ENCODE measurements around the gene MYO10. TPM values are rescaled to one million over a fixed set of nuclear protein-coding genes. Genes with fewer than 3 reads are reported as not detected.

The MYO10 gene
- total RNA-seq, 6 donors from 2014 or later, result 31.9 to 135 (median 57.7) TPM

GRCh38 chr5:16859346-16859745, 76.7 kb downstream of the MYO10 start:
- no peaks in the 10 kb centered on the region for H3K27me3 ChIP-seq
- no peak for TF ChIP-seq POLR2AphosphoS5 (IDR thresholded peaks at IDR 0.05)
- ATAC-seq (ENCODE audit: low FRiP score in 2 of 2) (no peak), DNase-seq (no peak)
- H3K4me3 ChIP-seq, result no peak overlapping the region
- H3K4me1 ChIP-seq, result peaks cover 19 to 45% (median 31%) of the 10 kb centered on the region in 4 donors
- no peak overlapping the region for H3K27ac ChIP-seq
- no peaks in the 10 kb centered on the region for H3K36me3 ChIP-seq
- H3K9me3 ChIP-seq, result peaks cover 0 to 7% (median 0%) of the 10 kb centered on the region in 4 donors

- Histone ChIP-seq H3K4me3 (no peak overlapping the region), H3K9me3 (peaks cover 0 to 7% (median 0%) of the 10 kb centered on the region in 4 donors), H3K36me3 (no peaks in the 10 kb centered on the region), H3K27ac (no peak overlapping the region), H3K4me1 (peaks cover 16 to 33% (median 26%) of the 10 kb centered on the region in 4 donors), H3K27me3 (no peaks in the 10 kb centered on the region)
- TF ChIP-seq EP300 (IDR thresholded peaks at IDR 0.05) (no peak), POLR2A (IDR thresholded peaks at IDR 0.05) (no peak), POLR2AphosphoS5 (IDR thresholded peaks at IDR 0.05) (no peak), CTCF (IDR thresholded peaks at IDR 0.05) (no peak)
- 68 to 81% methylated on average over 6 of the region's 6 CpGs for WGBS, 2 donors
- DNase-seq, result no peak
- no peak for ATAC-seq (ENCODE audit: low FRiP score in 2 of 2)
These were observed 77.9 kb downstream of the MYO10 start for GRCh38 chr5:16858151-16858550.

GRCh38 chr5:16857635-16858034, 78.5 kb downstream of the MYO10 start:
- TF ChIP-seq CTCF (IDR thresholded peaks at IDR 0.05), result no peak
- no peak for TF ChIP-seq POLR2A (IDR thresholded peaks at IDR 0.05)
- no peak for TF ChIP-seq EP300 (IDR thresholded peaks at IDR 0.05)
- TF ChIP-seq POLR2AphosphoS5 (IDR thresholded peaks at IDR 0.05), result no peak
- Histone ChIP-seq H3K27me3 (no peaks in the 10 kb centered on the region), H3K36me3 (no peaks in the 10 kb centered on the region), H3K9me3 (peaks cover 0 to 7% (median 0%) of the 10 kb centered on the region in 4 donors), H3K27ac (no peak overlapping the region), H3K4me1 (peaks cover 16 to 32% (median 21%) of the 10 kb centered on the region in 4 donors), H3K4me3 (no peak overlapping the region)
- 70 to 79% methylated on average over 4 of the region's 4 CpGs for WGBS, 2 donors
- DNase-seq (peak in 1 of 2 donors; percentile 51), ATAC-seq (ENCODE audit: low FRiP score in 2 of 2) (peak; percentile 6 to 24)

- H3K27me3 ChIP-seq, result no peaks in the 10 kb centered on the region
- peak in 1 of 2 donors; percentile 43 for DNase-seq
- H3K4me3 ChIP-seq, result no peak overlapping the region
These were observed 79.6 kb downstream of the MYO10 start for GRCh38 chr5:16856531-16856930.

GRCh38 chr5:16855898-16856297, 80.2 kb downstream of the MYO10 start:
- Histone ChIP-seq H3K9me3 (peaks cover 0 to 7% (median 0%) of the 10 kb centered on the region in 4 donors), H3K4me1 (peaks cover 17 to 30% (median 20%) of the 10 kb centered on the region in 4 donors), H3K36me3 (no peaks in the 10 kb centered on the region), H3K4me3 (no peak overlapping the region), H3K27me3 (no peaks in the 10 kb centered on the region), H3K27ac (peak overlapping the region in 2 of 4 donors; percentile 27 to 33)
- WGBS, 2 donors, result 68 to 82% methylated on average over 10 of the region's 10 CpGs
- no peak for DNase-seq
- no peak for ATAC-seq (ENCODE audit: low FRiP score in 2 of 2)
- TF ChIP-seq POLR2A (IDR thresholded peaks at IDR 0.05), result no peak
- no peak for TF ChIP-seq POLR2AphosphoS5 (IDR thresholded peaks at IDR 0.05)
- no peak for TF ChIP-seq EP300 (IDR thresholded peaks at IDR 0.05)
- no peak for TF ChIP-seq CTCF (IDR thresholded peaks at IDR 0.05)

More at GRCh38 chr5:16856531-16856930, 79.6 kb downstream of the MYO10 start:
- H3K4me1 ChIP-seq, result peaks cover 17 to 30% (median 20%) of the 10 kb centered on the region in 4 donors
- ATAC-seq (ENCODE audit: low FRiP score in 2 of 2), result no peak
- no peaks in the 10 kb centered on the region for H3K36me3 ChIP-seq
- WGBS, 2 donors, result 52 to 60% methylated on average over 5 of the region's 5 CpGs
- H3K27ac ChIP-seq, result no peak overlapping the region
- no peak for TF ChIP-seq POLR2AphosphoS5 (IDR thresholded peaks at IDR 0.05)
- TF ChIP-seq CTCF (IDR thresholded peaks at IDR 0.05), result no peak
- TF ChIP-seq POLR2A (IDR thresholded peaks at IDR 0.05), result no peak
- no peak for TF ChIP-seq EP300 (IDR thresholded peaks at IDR 0.05)
- peaks cover 0 to 7% (median 0%) of the 10 kb centered on the region in 4 donors for H3K9me3 ChIP-seq

All from upper lobe of left lung (tissue), 6 donors.